K562 (cell line): ENCODE data around the gene GABRA5. TPM values are rescaled to one million over a fixed set of nuclear protein-coding genes. Genes with fewer than 3 reads are reported as not detected.

Experiments used
- ATAC-seq: fragments of 200-7000 bp; cut with Tn5 transposase; 3 replicates; pipeline ENCODE4 v1.9.1; 2020; ENCODE audit warnings: moderate library complexity
- BruUV-seq: library from RNA; stranded (reverse); fragments of 400-500 nt; replicated peaks from 2 replicates; lab custom pipeline; 2021; lab: Mats Ljungman, UMichigan
- CTCF ChIA-PET: fragments of 300-600 bp; formaldehyde crosslinking; extraction: SDS; loops from one replicate; lab custom pipeline; 2021; ENCODE audit warnings: low intra/inter-chr PET ratio; lab: Yijun Ruan, JAX
- POLR2A ChIA-PET: fragments of 300-600, 350-650 bp; sonication (Branson Sonifier 250); formaldehyde crosslinking; extraction: SDS; loops from one replicate; lab custom pipeline; 2021; ENCODE audit warnings: antibody characterized with exemption, inconsistent platforms; lab: Yijun Ruan, JAX
- DNase-seq, 4 experiments: peaks; one replicate each; pipeline versions ENCODE4 v3.0.0 to v3.0.0-alpha.2; 2011 to 2018; ENCODE audit warnings: low spot score in 3 of 4, mixed read lengths in 3 of 4; ENCODE audit errors: extremely low read depth in 1 of 4
- FAIRE-seq: peaks from 2 replicates; lab custom pipeline; 2011; peaks lifted over from hg19 to GRCh38; lab: Jason Lieb, UNC
- H2AFZ ChIP-seq: 2 replicates; pipeline ENCODE4 v1.6.0; 2011; ENCODE audit warnings: low read depth, low read length, control low read depth, inconsistent platforms
- H3K27ac ChIP-seq: fragments of 200-600 bp; 3 replicates; pipeline ENCODE4 v1.8.0; 2011; ENCODE audit warnings: low read depth, mild to moderate bottlenecking, control low read depth, inconsistent platforms, low read length, moderate library complexity, mixed read lengths; ENCODE audit errors: extremely low read depth
- H3K27me3 ChIP-seq, 2 experiments: fragments of 300-600 bp in 1 of 2; 2 replicates in 1 of 2; 3 replicates in 1 of 2; pipeline versions ENCODE4 v1.6.0 to v1.8.0; 2011; ENCODE audit warnings: inconsistent platforms in 2 of 2, low read length in 2 of 2, mild to moderate bottlenecking in 1 of 2, mixed read lengths in 1 of 2, moderate library complexity in 1 of 2; ENCODE audit not compliant: control insufficient read depth in 2 of 2, insufficient read depth in 2 of 2
- H3K36me3 ChIP-seq: fragments of 300-600 bp; 3 replicates; pipeline ENCODE4 v1.8.0; 2011; ENCODE audit warnings: mild to moderate bottlenecking, low read length, inconsistent platforms; ENCODE audit not compliant: control insufficient read depth, insufficient read depth
- H3K4me1 ChIP-seq, 2 experiments: fragments of 200-600 bp in 1 of 2; replicated peaks in 1 of 2; 2 replicates in 1 of 2; 3 replicates in 1 of 2; pipeline versions ENCODE4 v1.5.1 to v1.8.0; 2011; ENCODE audit warnings: inconsistent platforms in 2 of 2, low read length in 2 of 2, mild to moderate bottlenecking in 1 of 2, mixed read lengths in 1 of 2, moderate library complexity in 1 of 2; ENCODE audit not compliant: control insufficient read depth in 2 of 2, insufficient read depth in 2 of 2
- H3K4me2 ChIP-seq: 2 replicates; pipeline ENCODE4 v1.6.1; 2011; ENCODE audit warnings: low read length, control low read depth, inconsistent platforms, mixed read lengths; ENCODE audit not compliant: insufficient read depth
- H3K4me3 ChIP-seq: fragments of 200-600 bp; sonication (generic), shearing (Covaris generic); 2 replicates; pipeline ENCODE4 v1.5.1; 2016; ENCODE audit warnings: control low read depth, inconsistent platforms
- H3K79me2 ChIP-seq: fragments of 200-600 bp; 3 replicates; pipeline ENCODE4 v1.8.0; 2011; ENCODE audit warnings: low read length, inconsistent platforms; ENCODE audit not compliant: control insufficient read depth, insufficient read depth
- H3K9ac ChIP-seq, 2 experiments: 2 replicates each; pipeline versions ENCODE4 v1.6.0 to v1.6.1; 2011; ENCODE audit warnings: low read depth in 2 of 2, low read length in 2 of 2, control low read depth in 1 of 2, inconsistent platforms in 1 of 2, mild to moderate bottlenecking in 1 of 2, mixed read lengths in 1 of 2; ENCODE audit not compliant: insufficient read depth in 1 of 2
- H3K9me1 ChIP-seq: one replicate; pipeline ENCODE4 v1.6.0; 2011; ENCODE audit warnings: inconsistent platforms, mild to moderate bottlenecking, low read length, moderate library complexity; ENCODE audit not compliant: control insufficient read depth, insufficient read depth
- H3K9me3 ChIP-seq: replicated peaks from 2 replicates; pipeline ENCODE4 v1.5.1; 2011; ENCODE audit warnings: low read depth, low read length, inconsistent platforms; ENCODE audit not compliant: control insufficient read depth, insufficient read depth
- H4K20me1 ChIP-seq: replicated peaks from 2 replicates; pipeline ENCODE4 v1.6.1; 2011; ENCODE audit warnings: low read length, inconsistent platforms, mixed read lengths; ENCODE audit not compliant: control insufficient read depth, insufficient read depth
- ARHGAP35 ChIP-seq: fragments of 450-650 bp; IDR thresholded peaks from 2 replicates; pipeline ENCODE4 v1.6.1; 2018; ENCODE audit not compliant: partially characterized antibody
- FIP1L1 ChIP-seq: fragments of 200-400 bp; formaldehyde crosslinking; IDR thresholded peaks from 2 replicates; pipeline ENCODE4 v1.6.1; 2018; ENCODE audit warnings: mild to moderate bottlenecking, low read depth, low read length; ENCODE audit not compliant: poor library complexity, severe bottlenecking
- HNRNPH1 ChIP-seq: fragments of 200-400 bp; formaldehyde crosslinking; optimal IDR thresholded peaks from 2 replicates; pipeline ENCODE3; 2017; ENCODE audit warnings: low read depth, mild to moderate bottlenecking, low read length, moderate library complexity
- KLF16 ChIP-seq: IDR thresholded peaks from 2 replicates; pipeline ENCODE4 v1.6.1; 2016; ENCODE audit warnings: antibody characterized with exemption
- PCBP1 ChIP-seq: fragments of 200-400 bp; formaldehyde crosslinking; IDR thresholded peaks from 2 replicates; pipeline ENCODE4 v1.6.1; 2018; ENCODE audit warnings: mild to moderate bottlenecking, low read depth, low read length; ENCODE audit not compliant: poor library complexity, severe bottlenecking
- RCOR1 ChIP-seq, 2 experiments: IDR thresholded peaks; 2 replicates each; pipeline ENCODE4 v1.6.1; 2012; ENCODE audit warnings: low read depth in 2 of 2, low read length in 2 of 2, borderline replicate concordance in 1 of 2, improper control_type of control experiment in 1 of 2
- ZNF699 ChIP-seq: fragments of 250-450 bp; sonication (Bioruptor Pico); IDR thresholded peaks from 2 replicates; pipeline ENCODE4 v1.8.0; 2021; ENCODE audit warnings: mild to moderate bottlenecking, moderate library complexity; ENCODE audit not compliant: insufficient replicate concordance
- WGBS: fragments of 100-300 bp; shearing (Covaris generic); methylation state at CpG from one replicate; pipeline ENCODE4 v1.1.6; 2016; ENCODE audit warnings: low coverage, mixed read lengths; ENCODE audit not compliant: insufficient coverage; ENCODE audit errors: missing lambda C conversion rate; 5-methylcytosine and 5-hydroxymethylcytosine counted together
- in situ Hi-C: fragments of 300-500 bp; cut with MboI; formaldehyde crosslinking; loops from 4 replicates; pipeline ENCODE4 v1.15.0; 2018; ENCODE audit warnings: inconsistent platforms, mixed read lengths
- intact Hi-C: fragments of 100-400 bp; cut with micrococcal nuclease; formaldehyde crosslinking; loops from 2 replicates; pipeline ENCODE4 v1.14.2; 2022
- polyA plus RNA-seq, 8 experiments: library from polyadenylated mRNA; depleted of rRNA in 4 of 8; stranded (reverse) in 5 of 8; unstranded in 3 of 8; fragments of >200 nt; fragmentation: Nextera tagmentation in 2 of 8; fragmentation: Illumina TruSeq in 1 of 8; extraction: Ambion mirVana in 2 of 8; extraction: Trizol in 1 of 8; gene quantifications; 2 replicates each; pipeline versions ENCODE4 v1.2.1 to v1.2.3, GENCODE V29; 2011 to 2014; ENCODE audit warnings: inconsistent platforms in 1 of 8, missing spikeins in 1 of 8
- total RNA-seq, 7 experiments: library from RNA; depleted of rRNA in 6 of 7; stranded (reverse); fragments of >200 nt in 6 of 7; fragmentation: Illumina TruSeq in 2 of 7; extraction: Trizol in 2 of 7; gene quantifications; 2 replicates each; pipeline versions ENCODE4 v1.2.1 to v1.2.3, GENCODE V29; 2011 to 2021; ENCODE audit warnings: low replicate concordance in 1 of 7
- TF ChIP-seq, protein P1 (sequence below): fragments of 250-450 bp; sonication (Bioruptor Pico); IDR thresholded peaks from 2 replicates; pipeline ENCODE4 v1.5.0; 2021; ENCODE audit warnings: mild to moderate bottlenecking, borderline replicate concordance
- TF ChIP-seq, protein P2 (sequence below): fragments of 450-650 bp; IDR thresholded peaks from one replicate; pipeline ENCODE4 v1.6.1; 2018; ENCODE audit warnings: mild to moderate bottlenecking, moderate library complexity; ENCODE audit not compliant: partially characterized antibody
- TF ChIP-seq, protein P3 (sequence below): sonication (generic); formaldehyde crosslinking; IDR thresholded peaks from 2 replicates; pipeline ENCODE4 v1.8.1; 2023; ENCODE audit warnings: mild to moderate bottlenecking, missing genetic modification reagents, moderate library complexity
- TF ChIP-seq, protein P4 (sequence below), 2 experiments: IDR thresholded peaks; 2 replicates each; pipeline ENCODE4 v1.6.1; 2011; ENCODE audit warnings: borderline replicate concordance in 1 of 2, control low read depth in 1 of 2, low read depth in 1 of 2, low read length in 1 of 2, mild to moderate bottlenecking in 1 of 2, mixed read lengths in 1 of 2, moderate library complexity in 1 of 2; ENCODE audit not compliant: insufficient read depth in 1 of 2, insufficient read length in 1 of 2, poor library complexity in 1 of 2, severe bottlenecking in 1 of 2; ENCODE audit errors: extremely low read depth in 1 of 2
- TF ChIP-seq, protein P5 (sequence below): sonication (generic); formaldehyde crosslinking; IDR thresholded peaks from 2 replicates; pipeline ENCODE4 v1.8.0; 2022; ENCODE audit warnings: missing genetic modification reagents, mild to moderate bottlenecking, moderate library complexity, borderline replicate concordance

The GABRA5 gene
- total and polyA plus RNA-seq, 9 of the 15 experiments (the other 6 are each of a cell fraction or from before 2014, with no cell fraction given): not detected

DNA sequence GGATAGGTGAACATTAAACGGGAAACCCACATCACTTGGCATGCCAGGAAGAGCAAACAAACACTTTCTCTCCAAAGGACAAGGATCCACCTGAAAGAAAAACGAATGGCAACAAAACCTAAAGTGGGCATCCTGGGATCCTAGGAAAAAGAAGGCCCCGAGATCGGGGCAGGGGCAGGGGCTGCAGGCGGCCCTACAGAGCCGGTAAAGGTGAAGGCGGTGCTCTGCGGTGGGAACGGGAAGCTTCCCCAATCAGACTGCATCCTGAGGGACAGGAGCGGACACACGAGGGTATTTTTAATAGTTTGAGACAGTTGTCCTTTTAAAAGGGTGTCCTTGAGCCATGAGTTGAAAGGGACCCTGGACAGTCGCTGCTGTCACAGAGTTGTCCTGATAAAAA is 24.9 kb upstream of the GABRA5 start (continued):
- TF ChIP-seq PCBP1: no peak
- TF ChIP-seq, all 486 proteins: peak for 0

DNA sequence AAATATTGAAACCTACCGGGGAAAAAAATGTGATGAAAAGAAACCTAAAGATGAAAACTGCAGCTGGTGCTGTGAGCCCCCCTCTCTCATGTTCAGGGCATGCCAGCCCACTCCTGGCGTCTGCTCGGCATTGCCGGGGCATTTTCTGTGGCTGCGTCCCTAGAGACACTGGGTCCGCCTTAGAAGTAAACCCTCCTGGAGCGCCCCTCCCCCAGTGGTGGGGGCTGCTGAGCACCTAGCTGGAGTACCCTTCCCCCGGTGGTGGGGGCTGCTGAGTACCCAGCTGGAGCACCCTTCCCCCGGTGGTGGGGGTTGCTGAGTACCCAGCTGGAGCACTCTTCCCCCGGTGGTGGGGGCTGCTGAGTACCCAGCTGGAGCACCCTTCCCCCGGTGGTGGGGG is 24.5 kb upstream of the GABRA5 start:
- no TSS peak for BruUV-seq
- Histone ChIP-seq H3K9ac (no peak overlapping the region), H4K20me1 (no peaks in the 10 kb centered on the region), H3K9me1 (no peaks in the 10 kb centered on the region), H3K4me2 (no peak overlapping the region), H2AFZ (no peak overlapping the region), H3K4me1 (no peaks in the 10 kb centered on the region), H3K4me3 (no peak overlapping the region), H3K27me3 (peaks cover 0 to 4% of the 10 kb centered on the region in 2 experiments; a peak in 3 of 5 replicates), H3K79me2 (no peaks in the 10 kb centered on the region), H3K36me3 (no peaks in the 10 kb centered on the region), H3K9me3 (no peaks in the 10 kb centered on the region), H3K27ac (no peak overlapping the region)
- WGBS: 0% methylated on average over 6 of the region's 11 CpGs
- intact Hi-C loops: no loop called here
- FAIRE-seq (no peak), DNase-seq (no peak), ATAC-seq (no peak)
- ChIA-PET POLR2A (no interaction called here), CTCF (no interaction called here)
- in situ Hi-C loops: no loop called here
- TF ChIP-seq ZNF699 (CRISPR knock-in tag) (no peak), KLF16 (no peak), HNRNPH1 (no peak), ARHGAP35 (no peak), RCOR1 (IDR thresholded peaks at IDR 0.05; ENCODE audit: borderline replicate concordance in 1 of 2, low read depth in 2 of 2, low read length in 2 of 2) (no peak), FIP1L1 (no peak)
- TF ChIP-seq, protein P1, sequence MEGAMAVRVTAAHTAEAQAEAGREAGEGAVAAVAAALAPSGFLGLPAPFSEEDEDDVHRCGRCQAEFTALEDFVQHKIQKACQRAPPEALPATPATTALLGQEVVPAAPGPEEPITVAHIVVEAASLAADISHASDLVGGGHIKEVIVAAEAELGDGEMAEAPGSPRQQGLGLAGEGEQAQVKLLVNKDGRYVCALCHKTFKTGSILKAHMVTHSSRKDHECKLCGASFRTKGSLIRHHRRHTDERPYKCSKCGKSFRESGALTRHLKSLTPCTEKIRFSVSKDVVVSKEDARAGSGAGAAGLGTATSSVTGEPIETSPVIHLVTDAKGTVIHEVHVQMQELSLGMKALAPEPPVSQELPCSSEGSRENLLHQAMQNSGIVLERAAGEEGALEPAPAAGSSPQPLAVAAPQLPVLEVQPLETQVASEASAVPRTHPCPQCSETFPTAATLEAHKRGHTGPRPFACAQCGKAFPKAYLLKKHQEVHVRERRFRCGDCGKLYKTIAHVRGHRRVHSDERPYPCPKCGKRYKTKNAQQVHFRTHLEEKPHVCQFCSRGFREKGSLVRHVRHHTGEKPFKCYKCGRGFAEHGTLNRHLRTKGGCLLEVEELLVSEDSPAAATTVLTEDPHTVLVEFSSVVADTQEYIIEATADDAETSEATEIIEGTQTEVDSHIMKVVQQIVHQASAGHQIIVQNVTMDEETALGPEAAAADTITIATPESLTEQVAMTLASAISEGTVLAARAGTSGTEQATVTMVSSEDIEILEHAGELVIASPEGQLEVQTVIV: no peak
- TF ChIP-seq, protein P2, sequence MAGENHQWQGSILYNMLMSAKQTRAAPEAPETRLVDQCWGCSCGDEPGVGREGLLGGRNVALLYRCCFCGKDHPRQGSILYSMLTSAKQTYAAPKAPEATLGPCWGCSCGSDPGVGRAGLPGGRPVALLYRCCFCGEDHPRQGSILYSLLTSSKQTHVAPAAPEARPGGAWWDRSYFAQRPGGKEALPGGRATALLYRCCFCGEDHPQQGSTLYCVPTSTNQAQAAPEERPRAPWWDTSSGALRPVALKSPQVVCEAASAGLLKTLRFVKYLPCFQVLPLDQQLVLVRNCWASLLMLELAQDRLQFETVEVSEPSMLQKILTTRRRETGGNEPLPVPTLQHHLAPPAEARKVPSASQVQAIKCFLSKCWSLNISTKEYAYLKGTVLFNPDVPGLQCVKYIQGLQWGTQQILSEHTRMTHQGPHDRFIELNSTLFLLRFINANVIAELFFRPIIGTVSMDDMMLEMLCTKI: no peak
- TF ChIP-seq, protein P3, sequence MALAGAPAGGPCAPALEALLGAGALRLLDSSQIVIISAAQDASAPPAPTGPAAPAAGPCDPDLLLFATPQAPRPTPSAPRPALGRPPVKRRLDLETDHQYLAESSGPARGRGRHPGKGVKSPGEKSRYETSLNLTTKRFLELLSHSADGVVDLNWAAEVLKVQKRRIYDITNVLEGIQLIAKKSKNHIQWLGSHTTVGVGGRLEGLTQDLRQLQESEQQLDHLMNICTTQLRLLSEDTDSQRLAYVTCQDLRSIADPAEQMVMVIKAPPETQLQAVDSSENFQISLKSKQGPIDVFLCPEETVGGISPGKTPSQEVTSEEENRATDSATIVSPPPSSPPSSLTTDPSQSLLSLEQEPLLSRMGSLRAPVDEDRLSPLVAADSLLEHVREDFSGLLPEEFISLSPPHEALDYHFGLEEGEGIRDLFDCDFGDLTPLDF (CRISPR knock-in tag): no peak
- TF ChIP-seq, protein P4, sequence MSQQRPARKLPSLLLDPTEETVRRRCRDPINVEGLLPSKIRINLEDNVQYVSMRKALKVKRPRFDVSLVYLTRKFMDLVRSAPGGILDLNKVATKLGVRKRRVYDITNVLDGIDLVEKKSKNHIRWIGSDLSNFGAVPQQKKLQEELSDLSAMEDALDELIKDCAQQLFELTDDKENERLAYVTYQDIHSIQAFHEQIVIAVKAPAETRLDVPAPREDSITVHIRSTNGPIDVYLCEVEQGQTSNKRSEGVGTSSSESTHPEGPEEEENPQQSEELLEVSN (IDR thresholded peaks at IDR 0.05; ENCODE audit: borderline replicate concordance in 1 of 2, extremely low read depth in 1 of 2, insufficient read depth in 1 of 2, insufficient read length in 1 of 2, low read depth in 1 of 2, low read length in 1 of 2, poor library complexity in 1 of 2, severe bottlenecking in 1 of 2): no peak
- TF ChIP-seq, protein P5, sequence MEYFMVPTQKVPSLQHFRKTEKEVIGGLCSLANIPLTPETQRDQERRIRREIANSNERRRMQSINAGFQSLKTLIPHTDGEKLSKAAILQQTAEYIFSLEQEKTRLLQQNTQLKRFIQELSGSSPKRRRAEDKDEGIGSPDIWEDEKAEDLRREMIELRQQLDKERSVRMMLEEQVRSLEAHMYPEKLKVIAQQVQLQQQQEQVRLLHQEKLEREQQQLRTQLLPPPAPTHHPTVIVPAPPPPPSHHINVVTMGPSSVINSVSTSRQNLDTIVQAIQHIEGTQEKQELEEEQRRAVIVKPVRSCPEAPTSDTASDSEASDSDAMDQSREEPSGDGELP (CRISPR knock-in tag): no peak
